ENCODE measurements around the gene ATAT1. TPM values are rescaled to one million over a fixed set of nuclear protein-coding genes. Genes with fewer than 3 reads are reported as not detected.
A peak's percentile ranks its signal among the peaks of the same experiment; 100 is the strongest.

Gene ATAT1
- total and polyA plus RNA-seq, 2 of the 13 experiments (the other 11 are each of a cell fraction or from before 2014, with no cell fraction given): 9.2 to 23.6 TPM

- no peak for TF ChIP-seq HOXA7 (CRISPR knock-in tag; IDR thresholded peaks at IDR 0.05)
- peak; percentile 35; the same call in 1 of the 2 replicates for TF ChIP-seq ONECUT2 (CRISPR knock-in tag; IDR thresholded peaks at IDR 0.05)
- peak; percentile 48 for TF ChIP-seq GATA4 (IDR thresholded peaks at IDR 0.05; ENCODE audit: borderline replicate concordance, low read depth)
- TF ChIP-seq ZNF512B (CRISPR knock-in tag; IDR thresholded peaks at IDR 0.05; ENCODE audit: borderline replicate concordance): 0 out of 2 replicates have a peak, but pooled peaks have one; percentile 30
- TF ChIP-seq, protein P1, sequence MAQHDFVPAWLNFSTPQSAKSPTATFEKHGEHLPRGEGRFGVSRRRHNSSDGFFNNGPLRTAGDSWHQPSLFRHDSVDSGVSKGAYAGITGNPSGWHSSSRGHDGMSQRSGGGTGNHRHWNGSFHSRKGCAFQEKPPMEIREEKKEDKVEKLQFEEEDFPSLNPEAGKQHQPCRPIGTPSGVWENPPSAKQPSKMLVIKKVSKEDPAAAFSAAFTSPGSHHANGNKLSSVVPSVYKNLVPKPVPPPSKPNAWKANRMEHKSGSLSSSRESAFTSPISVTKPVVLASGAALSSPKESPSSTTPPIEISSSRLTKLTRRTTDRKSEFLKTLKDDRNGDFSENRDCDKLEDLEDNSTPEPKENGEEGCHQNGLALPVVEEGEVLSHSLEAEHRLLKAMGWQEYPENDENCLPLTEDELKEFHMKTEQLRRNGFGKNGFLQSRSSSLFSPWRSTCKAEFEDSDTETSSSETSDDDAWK (CRISPR knock-in tag; IDR thresholded peaks at IDR 0.05): no peak
- TF ChIP-seq KLF6 (CRISPR knock-in tag; IDR thresholded peaks at IDR 0.05): no peak
- peak; percentile 51 for TF ChIP-seq IRF2 (CRISPR knock-in tag; IDR thresholded peaks at IDR 0.05)
- no peak; the same call in 1 of the 2 replicates for TF ChIP-seq NKX3-1 (CRISPR knock-in tag; IDR thresholded peaks at IDR 0.05)
- TF ChIP-seq SMAD3 (CRISPR knock-in tag; IDR thresholded peaks at IDR 0.05): peak; percentile 34; the same call in 1 of the 2 replicates
- no peak; the same call in 1 of the 2 replicates for TF ChIP-seq ARHGAP35 (CRISPR knock-in tag; IDR thresholded peaks at IDR 0.05; ENCODE audit: borderline replicate concordance)
- TF ChIP-seq SMAD1 (CRISPR knock-in tag; IDR thresholded peaks at IDR 0.05; ENCODE audit: borderline replicate concordance, low read depth): peak; percentile 80
- peak; percentile 61 for TF ChIP-seq CCAR2 (optimal IDR thresholded peaks at IDR 0.05; ENCODE audit: low read depth, low read length)
- no peak for TF ChIP-seq AGO2 (optimal IDR thresholded peaks at IDR 0.05; ENCODE audit: low read depth, low read length)
- TF ChIP-seq TBX3 (IDR thresholded peaks at IDR 0.05; ENCODE audit: borderline replicate concordance): no peak
- TF ChIP-seq ZNF574 (CRISPR knock-in tag; IDR thresholded peaks at IDR 0.05): peak; percentile 76
- no peak for TF ChIP-seq CEBPZ (IDR thresholded peaks at IDR 0.05; ENCODE audit: low read length)
- TF ChIP-seq, protein P2, sequence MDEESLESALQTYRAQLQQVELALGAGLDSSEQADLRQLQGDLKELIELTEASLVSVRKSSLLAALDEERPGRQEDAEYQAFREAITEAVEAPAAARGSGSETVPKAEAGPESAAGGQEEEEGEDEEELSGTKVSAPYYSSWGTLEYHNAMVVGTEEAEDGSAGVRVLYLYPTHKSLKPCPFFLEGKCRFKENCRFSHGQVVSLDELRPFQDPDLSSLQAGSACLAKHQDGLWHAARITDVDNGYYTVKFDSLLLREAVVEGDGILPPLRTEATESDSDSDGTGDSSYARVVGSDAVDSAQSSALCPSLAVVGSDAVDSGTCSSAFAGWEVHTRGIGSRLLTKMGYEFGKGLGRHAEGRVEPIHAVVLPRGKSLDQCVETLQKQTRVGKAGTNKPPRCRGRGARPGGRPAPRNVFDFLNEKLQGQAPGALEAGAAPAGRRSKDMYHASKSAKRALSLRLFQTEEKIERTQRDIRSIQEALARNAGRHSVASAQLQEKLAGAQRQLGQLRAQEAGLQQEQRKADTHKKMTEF (CRISPR knock-in tag; IDR thresholded peaks at IDR 0.05): no peak
These were observed 9.0 kb upstream of the ATAT1 start, which contains the start of gene MRPS18B (continued) for GRCh38 chr6:30617565-30618269.
